ENCODE results near the gene SASH1.

The SASH1 gene

GRCh38 chr6:148440877-148441453 is 98.3 kb downstream of the SASH1 start:
- Histone ChIP-seq H2AFZ (ENCODE audit: low read depth, low read length, severe bottlenecking) (no peak overlapping the region), H3K36me3 (ENCODE audit: low read length) (no peaks in the 10 kb centered on the region), H3K9me3 (ENCODE audit: insufficient read depth, low read length) (no peaks in the 10 kb centered on the region), H3K9me2 (replicated peaks; ENCODE audit: insufficient read depth, low read length) (no peaks in the 10 kb centered on the region), H4K20me1 (ENCODE audit: low read depth, low read length) (no peaks in the 10 kb centered on the region), H3K79me2 (ENCODE audit: insufficient read depth, low read length) (no peaks in the 10 kb centered on the region), H3K4me3 (ENCODE audit: insufficient read depth, low read length, poor library complexity, severe bottlenecking) (no peak overlapping the region), H3F3A (ENCODE audit: insufficient read depth) (no peaks in the 10 kb centered on the region), H3K27me3 (ENCODE audit: low read length) (no peaks in the 10 kb centered on the region), H3K9ac (ENCODE audit: low read length) (no peak overlapping the region), H3K4me2 (ENCODE audit: low read depth, low read length, poor library complexity, severe bottlenecking) (no peak overlapping the region), H3K27ac (ENCODE audit: low read depth, low read length) (no peak overlapping the region)
- TF ChIP-seq CTCF (IDR thresholded peaks at IDR 0.05; ENCODE audit: insufficient read depth, low read length, poor library complexity, severe bottlenecking) (no peak), EZH2phosphoT487 (conservative IDR thresholded peaks at IDR 0.05; ENCODE audit: low read length) (no peak)

GRCh38 chr6:148441454-148441911 is 98.8 kb downstream of the SASH1 start:
- no peaks in the 10 kb centered on the region for H3F3A ChIP-seq (ENCODE audit: insufficient read depth)
- H3K27me3 ChIP-seq (ENCODE audit: low read length) = no peaks in the 10 kb centered on the region
- H2AFZ ChIP-seq (ENCODE audit: low read depth, low read length, severe bottlenecking) = no peak overlapping the region
- H3K9me3 ChIP-seq (ENCODE audit: insufficient read depth, low read length) = no peaks in the 10 kb centered on the region
- no peak overlapping the region for H3K9ac ChIP-seq (ENCODE audit: low read length)
- TF ChIP-seq CTCF (IDR thresholded peaks at IDR 0.05; ENCODE audit: insufficient read depth, low read length, poor library complexity, severe bottlenecking) (no peak), EZH2phosphoT487 (conservative IDR thresholded peaks at IDR 0.05; ENCODE audit: low read length) (no peak)
- H3K9me2 ChIP-seq (replicated peaks; ENCODE audit: insufficient read depth, low read length) = no peaks in the 10 kb centered on the region
- H3K27ac ChIP-seq (ENCODE audit: low read depth, low read length) = no peak overlapping the region
- no peaks in the 10 kb centered on the region for H3K79me2 ChIP-seq (ENCODE audit: insufficient read depth, low read length)
- no peaks in the 10 kb centered on the region for H4K20me1 ChIP-seq (ENCODE audit: low read depth, low read length)
- H3K4me3 ChIP-seq (ENCODE audit: insufficient read depth, low read length, poor library complexity, severe bottlenecking) = no peak overlapping the region
- H3K36me3 ChIP-seq (ENCODE audit: low read length) = no peaks in the 10 kb centered on the region
- H3K4me2 ChIP-seq (ENCODE audit: low read depth, low read length, poor library complexity, severe bottlenecking) = no peak overlapping the region

DNA sequence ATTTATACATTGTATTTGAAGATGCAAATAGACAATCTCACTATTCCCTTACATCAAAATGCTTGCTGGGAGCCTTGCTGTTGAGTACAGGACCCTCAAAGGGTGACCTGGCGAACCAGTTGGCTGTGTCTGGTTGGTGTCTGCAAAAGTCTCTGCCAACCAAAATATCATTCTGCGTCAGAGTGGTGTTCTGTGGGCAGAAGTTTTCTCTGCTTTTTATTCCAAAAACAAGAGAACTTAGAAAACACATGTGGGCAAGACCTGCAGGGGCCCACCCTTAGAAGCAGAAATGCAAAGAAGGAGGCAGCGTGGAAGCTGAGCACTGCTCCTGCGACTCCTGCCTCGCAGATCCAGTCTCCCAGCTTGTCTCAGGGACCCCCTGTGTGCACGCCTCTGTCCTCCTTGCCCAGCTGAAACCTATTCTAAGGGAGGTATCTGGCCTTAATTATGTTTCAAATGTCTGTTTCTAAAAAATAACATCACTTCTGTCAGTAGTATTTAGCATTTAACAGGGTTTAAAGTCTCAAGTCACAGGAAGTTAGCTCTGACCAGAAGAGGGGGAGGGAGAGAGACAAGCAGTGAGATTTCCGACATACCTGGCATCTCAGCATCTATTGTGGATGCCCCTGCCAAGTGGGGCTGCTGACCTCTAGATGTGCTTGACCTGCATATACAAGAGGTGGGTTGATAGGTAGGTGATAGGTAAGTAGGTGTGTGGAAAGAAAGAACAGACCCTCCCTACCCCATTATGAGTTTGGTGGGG is 101.3 kb downstream of the SASH1 start:
- no peaks in the 10 kb centered on the region for H3K9me3 ChIP-seq (ENCODE audit: insufficient read depth, low read length)
- H4K20me1 ChIP-seq (ENCODE audit: low read depth, low read length) = no peaks in the 10 kb centered on the region
- H3K27ac ChIP-seq (ENCODE audit: low read depth, low read length) = no peak overlapping the region
- H3K27me3 ChIP-seq (ENCODE audit: low read length) = no peaks in the 10 kb centered on the region
- no peak overlapping the region for H3K4me3 ChIP-seq (ENCODE audit: insufficient read depth, low read length, poor library complexity, severe bottlenecking)
- H3K9me2 ChIP-seq (replicated peaks; ENCODE audit: insufficient read depth, low read length) = no peaks in the 10 kb centered on the region
- H3K79me2 ChIP-seq (ENCODE audit: insufficient read depth, low read length) = no peaks in the 10 kb centered on the region
- no peaks in the 10 kb centered on the region for H3F3A ChIP-seq (ENCODE audit: insufficient read depth)
- H3K9ac ChIP-seq (ENCODE audit: low read length) = no peak overlapping the region
- H2AFZ ChIP-seq (ENCODE audit: low read depth, low read length, severe bottlenecking) = no peak overlapping the region
- no peak overlapping the region for H3K4me2 ChIP-seq (ENCODE audit: low read depth, low read length, poor library complexity, severe bottlenecking)
- H3K36me3 ChIP-seq (ENCODE audit: low read length) = no peaks in the 10 kb centered on the region
- no peak for TF ChIP-seq EZH2phosphoT487 (conservative IDR thresholded peaks at IDR 0.05; ENCODE audit: low read length)
- TF ChIP-seq CTCF (IDR thresholded peaks at IDR 0.05; ENCODE audit: insufficient read depth, low read length, poor library complexity, severe bottlenecking) = no peak

Data from SU-DHL-6 (cell line).